Measurements from ENCODE around the gene BIN2.

GRCh38 chr12:51334764-51335163 lies 10.8 kb upstream of the BIN2 start:
- TF ChIP-seq EZH2phosphoT487 (IDR thresholded peaks at IDR 0.05; ENCODE audit: borderline replicate concordance, low read length): no peak
- no peak for TF ChIP-seq CTCF (IDR thresholded peaks at IDR 0.05; ENCODE audit: low read depth, low read length, poor library complexity, severe bottlenecking)
